Measurements from ENCODE around the gene APBB1IP.
"Not testable (repeated sequence)": the region's sequence is repeated elsewhere in the genome, so short reads cannot be mapped to it uniquely, and the experiment has no call there.

Gene APBB1IP, protein sequence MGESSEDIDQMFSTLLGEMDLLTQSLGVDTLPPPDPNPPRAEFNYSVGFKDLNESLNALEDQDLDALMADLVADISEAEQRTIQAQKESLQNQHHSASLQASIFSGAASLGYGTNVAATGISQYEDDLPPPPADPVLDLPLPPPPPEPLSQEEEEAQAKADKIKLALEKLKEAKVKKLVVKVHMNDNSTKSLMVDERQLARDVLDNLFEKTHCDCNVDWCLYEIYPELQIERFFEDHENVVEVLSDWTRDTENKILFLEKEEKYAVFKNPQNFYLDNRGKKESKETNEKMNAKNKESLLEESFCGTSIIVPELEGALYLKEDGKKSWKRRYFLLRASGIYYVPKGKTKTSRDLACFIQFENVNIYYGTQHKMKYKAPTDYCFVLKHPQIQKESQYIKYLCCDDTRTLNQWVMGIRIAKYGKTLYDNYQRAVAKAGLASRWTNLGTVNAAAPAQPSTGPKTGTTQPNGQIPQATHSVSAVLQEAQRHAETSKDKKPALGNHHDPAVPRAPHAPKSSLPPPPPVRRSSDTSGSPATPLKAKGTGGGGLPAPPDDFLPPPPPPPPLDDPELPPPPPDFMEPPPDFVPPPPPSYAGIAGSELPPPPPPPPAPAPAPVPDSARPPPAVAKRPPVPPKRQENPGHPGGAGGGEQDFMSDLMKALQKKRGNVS

DNA sequence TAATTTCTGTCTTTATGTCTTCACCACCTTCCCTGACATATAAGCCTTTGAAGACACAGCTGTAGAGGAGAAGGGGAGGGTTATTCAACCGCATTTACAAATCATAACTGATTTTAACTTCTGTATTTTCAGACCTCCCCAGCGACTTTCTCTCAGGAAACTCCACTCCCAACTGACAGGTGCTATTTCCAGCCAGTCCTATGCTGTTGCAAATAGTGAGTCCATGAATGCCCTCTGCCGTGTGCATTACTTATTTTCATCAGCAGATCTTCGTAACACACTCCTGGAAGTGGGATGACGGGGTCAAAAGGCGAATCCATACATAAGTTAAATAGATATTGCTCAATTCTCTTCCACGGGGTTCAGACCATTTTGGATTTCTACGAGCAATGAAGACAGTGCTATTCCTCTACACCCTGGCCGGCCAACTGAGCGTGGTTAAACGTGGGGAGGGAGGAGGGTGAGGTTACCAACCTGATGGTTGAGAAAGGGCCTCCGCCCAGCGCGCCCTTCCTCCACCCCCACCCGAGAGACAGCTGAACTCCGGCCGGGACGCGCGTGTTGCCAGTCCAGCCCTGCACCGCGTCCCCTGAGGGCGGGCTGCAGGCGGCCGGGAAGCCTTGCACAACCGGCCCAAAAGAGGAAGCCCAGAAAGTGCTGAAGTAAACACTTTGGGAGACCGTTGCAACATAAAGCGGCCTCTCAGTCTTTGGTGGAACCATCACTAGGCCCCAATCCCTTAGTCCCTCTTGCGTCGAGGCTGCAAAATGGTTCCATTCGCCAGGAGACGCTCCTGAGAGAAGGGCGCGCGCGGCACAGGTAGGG, at the start of gene APBB1IP:
TSS of gene APBB1IP (plus strand) at position 705 of the 825 bp plus-strand sequence. CDS start 53,986 bp downstream, outside the sequence.
- DNase-seq (ENCODE audit: low read depth in 2 of 2), result peak in 1 of 2 donors; percentile 15

DNA sequence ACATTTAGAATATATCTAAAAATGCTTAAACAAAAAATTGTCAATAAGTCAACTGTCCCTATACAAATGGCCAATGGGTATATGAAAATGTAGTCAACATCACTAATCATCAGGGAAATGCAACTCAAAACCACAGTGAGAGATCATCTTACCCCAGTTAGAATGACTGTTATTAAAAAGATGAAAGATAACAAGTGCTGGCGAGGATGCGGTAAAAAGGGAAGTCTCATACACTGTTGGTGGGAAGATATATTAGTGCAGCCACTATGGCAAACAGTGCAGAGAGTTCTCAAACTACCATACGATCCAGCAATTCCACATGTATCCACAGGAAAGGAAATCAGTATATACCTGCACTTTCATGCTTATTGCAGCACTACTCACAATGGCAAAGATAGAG, 48.6 kb upstream of the APBB1IP start:
- no peak for DNase-seq (ENCODE audit: low read depth in 2 of 2)

DNA sequence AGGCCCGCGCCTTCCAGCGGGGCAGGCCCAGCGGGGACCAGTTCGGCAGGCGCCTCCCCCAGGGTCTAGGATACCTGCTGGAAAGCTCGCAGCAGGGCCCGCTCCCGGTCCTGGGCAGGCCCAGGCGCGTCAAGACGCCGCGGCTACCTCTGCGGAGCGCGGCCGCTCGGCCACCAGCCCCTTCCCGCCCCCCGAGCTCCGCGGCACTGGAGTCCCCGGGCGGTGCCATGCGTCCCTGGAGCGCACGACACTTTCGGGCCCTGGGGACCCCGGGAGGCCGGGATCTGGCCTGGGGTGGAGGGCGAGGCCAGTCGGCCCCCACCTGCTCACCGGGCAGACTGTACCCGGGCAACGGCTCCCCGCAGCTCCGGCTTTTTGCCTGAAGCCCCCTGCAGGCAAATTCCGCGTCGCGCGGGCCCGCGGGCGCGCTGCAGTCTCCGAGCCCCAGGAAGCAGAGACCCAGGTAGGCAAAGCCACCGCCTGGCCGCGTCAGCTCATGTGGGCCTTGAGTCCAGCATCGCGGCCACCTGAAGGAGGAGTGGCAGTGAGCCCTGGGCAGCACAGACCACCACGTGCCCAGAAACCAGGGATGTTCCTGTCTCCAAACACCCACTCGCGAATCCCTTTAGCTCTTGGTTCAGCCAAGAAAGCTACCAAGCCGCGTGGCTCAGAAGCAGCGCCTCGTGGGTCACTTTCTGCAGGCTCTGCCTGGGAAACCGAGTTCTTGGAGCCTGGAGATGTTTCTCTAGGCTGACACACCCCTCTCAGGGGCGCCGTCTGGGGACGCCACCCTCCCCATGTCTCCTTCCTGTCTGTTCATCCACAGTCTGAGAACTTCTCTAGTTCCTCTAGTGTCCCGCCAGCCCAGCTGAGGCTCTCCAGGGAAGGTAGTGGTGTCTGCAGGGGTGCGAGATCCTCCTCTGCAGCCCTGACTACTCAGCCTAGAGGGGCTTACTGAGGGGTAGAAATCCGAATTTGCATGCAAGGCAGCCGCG, 46.1 kb upstream of the APBB1IP start:
- no peak for DNase-seq (ENCODE audit: low read depth in 2 of 2)

DNA sequence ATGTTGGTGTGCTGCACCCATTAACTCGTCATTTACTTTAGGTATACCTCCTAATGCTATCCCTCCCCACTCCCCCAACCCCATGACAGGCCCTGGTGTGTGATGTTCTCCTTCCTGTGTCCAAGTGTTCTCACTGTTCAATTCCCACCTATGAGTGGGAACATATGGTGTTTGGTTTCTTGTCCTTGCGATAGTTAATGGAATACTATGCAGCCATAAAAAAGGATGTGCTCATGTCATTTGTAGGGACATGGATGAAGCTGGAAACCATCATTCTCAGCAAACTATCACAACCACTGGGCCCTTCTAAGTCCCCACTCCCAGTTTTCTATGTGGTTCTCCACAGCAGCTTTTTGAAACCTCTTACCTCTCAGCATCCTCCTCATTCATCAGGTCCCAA, 39.8 kb upstream of the APBB1IP start:
- not testable (repeated sequence) for DNase-seq (ENCODE audit: low read depth in 2 of 2)

DNA sequence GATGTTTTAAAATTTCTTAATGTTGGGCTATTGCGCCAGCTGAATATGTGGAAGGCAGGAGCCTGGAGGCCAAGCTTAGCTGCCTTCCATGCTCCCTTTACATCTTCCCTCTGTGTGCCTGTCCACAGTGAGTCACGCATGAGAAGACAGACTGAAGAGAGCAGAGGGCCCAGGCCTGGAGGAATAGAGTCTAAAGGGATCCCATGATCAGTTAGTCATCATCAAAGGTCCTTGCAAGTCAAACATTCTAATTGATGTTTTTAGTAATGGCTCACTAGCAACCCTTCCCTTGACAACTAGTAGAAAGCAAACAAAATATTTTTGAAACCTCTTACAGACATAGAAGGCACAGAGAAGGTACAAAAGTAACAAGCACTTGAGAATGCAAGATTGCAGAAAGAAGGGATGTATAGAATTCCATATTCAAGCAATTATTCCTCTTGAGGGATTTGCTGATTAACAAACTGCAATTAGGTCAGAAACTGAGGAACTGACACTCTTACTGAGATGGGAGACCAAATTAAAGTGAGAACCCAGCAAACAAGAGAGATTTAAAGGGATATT, 30.7 kb upstream of the APBB1IP start:
- no peak for DNase-seq (ENCODE audit: low read depth in 2 of 2)

DNA sequence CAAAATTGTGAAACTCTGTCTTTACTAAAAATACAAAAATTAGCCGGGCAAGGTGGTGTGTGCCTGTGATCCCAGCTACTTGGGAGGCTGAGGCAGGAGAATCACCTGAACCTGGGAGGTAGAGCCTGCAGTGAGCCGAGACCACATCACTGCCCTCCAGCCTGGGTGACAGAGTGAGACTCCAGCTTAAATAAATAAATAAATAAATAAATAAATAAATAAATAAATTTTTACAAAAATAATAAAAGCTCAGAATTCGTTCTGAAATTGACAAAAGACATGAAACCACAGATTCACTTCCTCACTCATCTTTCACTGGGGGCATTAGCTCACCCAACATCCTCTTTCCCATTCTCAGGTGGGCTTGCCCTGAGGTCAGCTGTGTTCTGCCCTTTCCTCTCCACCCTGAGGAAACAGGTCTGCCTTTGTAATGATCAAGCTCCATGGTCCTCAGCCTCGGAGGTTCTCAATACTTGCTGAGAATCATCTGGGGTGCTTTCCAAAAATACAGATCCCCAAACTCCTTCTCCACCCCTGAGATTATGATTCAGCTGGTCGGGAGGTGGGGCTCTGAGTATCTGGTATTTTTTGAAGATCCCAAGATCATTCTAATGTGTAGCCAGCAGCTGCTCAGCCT, 29.2 kb upstream of the APBB1IP start:
- no peak for DNase-seq (ENCODE audit: low read depth in 2 of 2)

DNA sequence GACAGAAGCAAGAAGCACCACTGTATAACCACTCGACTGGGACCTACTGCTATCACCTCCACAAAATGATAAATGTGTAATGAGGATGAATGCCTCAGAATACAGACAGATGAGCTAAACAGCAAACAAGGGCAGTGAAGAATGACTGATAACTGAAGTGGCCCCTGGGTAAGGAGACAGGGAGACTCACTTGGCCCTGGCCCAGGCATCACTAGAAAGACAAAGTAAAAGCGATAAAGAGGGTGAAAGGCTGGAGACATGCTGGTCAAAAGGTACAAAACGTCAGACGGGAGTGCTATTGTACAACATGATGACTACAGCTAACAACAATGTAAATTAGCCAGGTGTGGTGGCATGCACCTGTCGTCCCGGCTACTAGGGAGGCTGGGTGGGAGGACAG, 27.8 kb upstream of the APBB1IP start:
- DNase-seq (ENCODE audit: low read depth in 2 of 2), result no peak

DNA sequence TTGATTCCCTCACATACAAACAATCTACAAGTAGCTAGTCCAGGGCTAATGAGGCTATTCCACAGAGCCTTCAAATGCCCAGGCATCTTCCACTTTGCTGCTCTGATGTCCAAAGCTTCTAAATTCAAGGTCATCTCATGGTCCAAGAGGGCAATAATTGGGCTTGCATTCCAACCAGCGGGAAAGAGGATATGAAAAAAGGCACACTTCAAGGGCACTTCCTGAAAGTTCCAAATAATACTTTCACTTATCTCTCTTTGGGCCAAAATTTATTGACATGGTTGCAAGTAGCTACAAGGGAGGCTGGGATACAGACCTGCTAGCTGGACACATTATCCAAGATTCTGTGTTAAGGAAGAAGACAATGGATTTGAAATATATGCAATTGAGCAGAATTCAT, 25.2 kb upstream of the APBB1IP start:
- DNase-seq (ENCODE audit: low read depth in 2 of 2), result no peak

DNA sequence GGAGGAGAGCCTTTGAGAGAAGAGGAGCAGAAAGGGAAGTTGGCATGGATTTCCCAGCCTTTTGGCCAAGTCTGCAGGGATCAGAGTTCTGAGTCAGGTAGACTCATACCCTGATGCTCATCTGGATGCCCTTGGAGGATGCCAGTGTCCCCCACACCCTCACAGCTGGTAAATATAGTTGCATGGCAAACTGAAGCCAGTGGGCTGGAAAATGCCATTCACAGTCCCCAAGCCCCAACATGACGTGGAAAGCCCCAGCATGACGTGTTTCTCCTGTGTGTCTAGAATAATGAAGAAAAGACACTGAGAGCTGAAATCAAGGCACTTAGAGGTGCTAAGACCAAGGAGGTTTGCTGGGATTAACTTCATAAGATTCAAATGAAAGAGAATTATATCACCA, 24.8 kb upstream of the APBB1IP start:
- no peak for DNase-seq (ENCODE audit: low read depth in 2 of 2)

DNA sequence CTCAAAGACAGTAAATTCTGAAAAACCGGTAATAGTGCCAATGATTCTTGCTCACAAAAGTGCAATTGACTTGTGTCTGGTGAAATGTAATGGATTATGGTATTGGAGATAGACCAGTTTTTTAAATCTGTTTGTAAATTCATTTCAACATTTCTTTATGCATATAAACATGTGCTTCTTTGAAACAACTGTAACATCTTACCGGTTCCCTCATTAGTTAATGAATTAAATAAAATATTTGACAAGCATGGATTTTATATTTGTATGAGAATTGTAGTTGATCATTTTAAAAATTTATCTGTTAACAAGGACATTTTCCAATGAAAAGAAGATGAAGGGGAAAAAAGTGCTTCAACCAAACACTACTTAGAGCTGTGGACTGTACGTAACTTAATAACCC, 21.0 kb upstream of the APBB1IP start:
- no peak for DNase-seq (ENCODE audit: low read depth in 2 of 2)

DNA sequence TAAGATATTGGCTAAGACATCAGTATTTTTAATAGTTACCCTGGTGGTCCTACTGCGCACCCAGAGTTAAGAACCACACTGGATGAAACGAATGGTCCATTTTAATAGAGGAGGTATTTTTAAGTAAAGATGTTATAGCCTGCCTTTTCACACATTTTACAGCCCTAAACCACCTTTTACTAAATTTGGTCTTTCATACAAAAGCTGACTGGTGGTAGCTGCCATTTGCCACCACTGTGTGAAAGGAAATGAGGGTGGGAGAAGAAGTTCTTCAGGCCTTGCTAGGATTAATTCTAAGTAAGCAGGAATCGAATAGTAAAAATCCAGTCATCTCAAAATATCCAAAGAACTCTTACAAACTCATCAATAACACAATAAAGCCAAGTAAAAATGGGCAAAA, 15.2 kb upstream of the APBB1IP start:
- no peak for DNase-seq (ENCODE audit: low read depth in 2 of 2)

DNA sequence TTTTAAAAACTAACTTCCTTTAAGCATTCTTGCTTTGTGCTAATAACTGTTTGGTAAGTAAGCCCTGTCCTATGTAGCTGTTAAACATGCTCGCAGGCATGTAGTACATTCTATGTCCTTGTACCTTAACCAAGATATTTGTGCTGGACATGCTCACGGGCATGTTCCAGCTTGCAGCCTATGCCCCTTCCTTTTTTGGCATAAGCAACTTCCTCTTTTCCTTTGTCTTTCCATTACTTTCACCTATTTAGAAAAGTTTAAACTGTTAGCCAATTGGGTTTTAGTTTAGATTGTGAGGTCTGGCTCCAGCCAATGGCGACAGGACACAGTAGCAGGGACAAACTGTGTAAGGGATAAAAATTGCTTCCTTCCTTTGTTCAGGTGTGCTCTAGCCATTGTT, 14.4 kb upstream of the APBB1IP start:
- no peak for DNase-seq (ENCODE audit: low read depth in 2 of 2)

DNA sequence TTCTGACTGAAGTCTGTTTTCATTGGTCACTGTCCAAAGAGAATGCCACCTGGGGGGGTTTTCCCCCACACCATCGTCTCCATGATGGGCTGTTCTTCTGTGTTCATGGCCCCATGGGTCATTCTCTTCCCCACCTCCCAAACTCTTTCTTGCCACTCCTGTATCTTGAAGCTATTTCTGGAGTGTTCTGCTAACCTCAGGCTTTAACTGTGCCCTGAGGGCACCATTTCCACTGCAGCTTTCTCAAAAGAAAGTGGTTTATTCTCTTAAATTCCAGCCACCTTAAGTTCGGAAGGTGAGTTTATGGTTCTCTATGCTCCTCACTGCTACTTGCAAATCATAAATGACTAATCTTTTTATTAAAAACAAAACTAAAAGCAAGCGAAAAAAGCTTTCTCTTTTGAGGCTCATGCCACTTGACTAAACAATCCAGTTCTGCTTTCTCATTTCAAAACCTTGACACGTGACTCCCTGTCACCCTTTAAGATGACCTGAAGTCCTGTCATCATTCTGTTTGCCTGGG, 7.4 kb upstream of the APBB1IP start:
- no peak for DNase-seq (ENCODE audit: low read depth in 2 of 2)

DNA sequence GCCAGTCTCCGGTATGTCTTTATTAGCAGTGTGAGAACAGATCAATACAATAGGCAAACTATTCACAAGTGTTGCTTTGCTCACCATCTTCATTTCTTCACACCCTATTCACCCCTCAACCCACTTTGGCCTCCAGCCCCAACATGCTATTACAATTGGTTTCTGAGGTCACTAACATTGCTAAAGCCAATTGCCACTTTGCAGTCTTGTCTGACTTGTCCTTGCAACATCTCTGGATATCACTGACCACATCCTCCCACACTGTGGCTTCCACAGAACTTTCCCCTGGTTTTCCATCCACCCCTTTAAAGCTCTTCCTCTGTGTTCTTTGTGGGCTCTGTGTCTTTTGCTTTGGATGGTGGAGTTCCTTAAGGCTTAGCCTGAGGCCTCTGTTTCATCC, 5.2 kb upstream of the APBB1IP start:
- DNase-seq (ENCODE audit: low read depth in 2 of 2), result no peak

DNA sequence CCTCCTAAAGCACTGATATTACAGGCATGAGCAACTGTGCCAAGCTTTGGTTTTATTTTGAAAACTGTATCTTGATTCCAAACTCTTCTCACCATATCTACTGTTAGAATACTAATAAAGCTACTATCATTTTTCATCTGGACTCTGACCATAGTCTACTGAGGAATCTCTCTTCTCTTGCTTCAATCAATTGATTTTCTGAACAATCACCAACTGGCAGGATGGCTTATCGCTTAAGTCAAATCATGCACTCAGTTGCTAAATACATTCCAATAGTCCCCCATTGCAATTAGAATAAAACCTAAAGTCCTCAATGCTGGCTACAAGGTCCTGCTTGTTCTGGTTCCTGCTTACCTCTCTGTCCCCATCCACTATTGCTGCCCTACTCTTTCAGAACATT, 2.3 kb upstream of the APBB1IP start:
- no peak for DNase-seq (ENCODE audit: low read depth in 2 of 2)

DNA sequence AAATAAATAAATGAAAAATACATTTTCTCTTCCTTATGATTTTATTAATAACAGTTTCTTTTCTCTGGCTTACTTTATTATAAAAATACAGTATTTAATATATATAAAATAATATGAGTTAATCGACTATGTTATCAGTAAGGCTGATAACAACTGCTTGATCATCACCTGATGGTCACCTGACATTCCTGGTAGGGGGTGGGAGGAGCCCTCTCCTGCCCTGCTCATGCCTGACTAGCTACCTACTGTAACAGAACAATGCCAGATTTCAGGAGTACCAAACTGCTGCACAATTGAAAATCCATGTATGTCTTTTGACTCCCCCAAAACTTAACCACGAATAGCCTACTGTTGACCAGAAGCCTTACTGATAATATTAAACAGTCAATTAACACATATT, 1.3 kb upstream of the APBB1IP start:
- no peak for DNase-seq (ENCODE audit: low read depth in 2 of 2)

DNA sequence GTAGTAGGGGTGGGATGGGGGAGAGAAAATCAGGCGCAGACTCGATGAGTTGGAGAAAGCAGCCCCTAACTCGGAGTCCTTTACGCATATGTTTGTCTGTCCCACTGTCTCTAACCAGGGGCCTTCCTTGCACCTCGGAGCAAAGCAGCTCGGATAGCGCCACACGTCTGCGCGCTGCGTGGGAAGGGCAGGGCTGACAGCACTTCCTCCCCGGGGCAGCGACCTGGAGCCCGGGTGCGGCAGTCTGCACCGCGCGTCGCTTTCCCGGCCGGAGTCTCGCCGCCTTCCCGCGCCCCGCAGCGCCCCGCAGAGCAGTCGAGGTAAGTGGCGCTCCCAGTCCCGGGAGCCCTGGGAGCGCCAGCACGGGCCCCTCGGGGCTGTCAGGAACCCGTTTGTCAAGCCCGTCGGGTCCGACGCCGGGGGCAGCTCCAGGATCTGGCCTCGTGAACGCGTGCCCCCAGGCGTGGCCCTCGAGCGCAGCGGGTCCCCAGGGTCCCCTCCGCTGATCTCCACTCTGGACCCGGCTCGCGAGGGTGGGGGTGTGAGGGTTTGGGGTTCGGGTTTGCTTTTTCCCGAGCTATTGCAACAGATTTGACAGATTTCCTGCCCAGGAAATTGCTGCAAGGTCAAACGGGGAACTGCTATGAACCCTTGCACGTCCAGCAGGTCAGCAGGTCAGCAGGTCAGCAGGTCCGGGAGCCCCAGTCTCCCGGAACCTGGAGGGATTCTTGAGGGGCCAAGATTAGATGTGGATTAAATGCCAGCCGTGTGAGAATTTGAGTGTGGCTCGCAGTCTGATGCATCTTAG, 597 bp downstream of the APBB1IP start:
- peak; percentile 47 to 49 for DNase-seq (ENCODE audit: low read depth in 2 of 2)

DNA sequence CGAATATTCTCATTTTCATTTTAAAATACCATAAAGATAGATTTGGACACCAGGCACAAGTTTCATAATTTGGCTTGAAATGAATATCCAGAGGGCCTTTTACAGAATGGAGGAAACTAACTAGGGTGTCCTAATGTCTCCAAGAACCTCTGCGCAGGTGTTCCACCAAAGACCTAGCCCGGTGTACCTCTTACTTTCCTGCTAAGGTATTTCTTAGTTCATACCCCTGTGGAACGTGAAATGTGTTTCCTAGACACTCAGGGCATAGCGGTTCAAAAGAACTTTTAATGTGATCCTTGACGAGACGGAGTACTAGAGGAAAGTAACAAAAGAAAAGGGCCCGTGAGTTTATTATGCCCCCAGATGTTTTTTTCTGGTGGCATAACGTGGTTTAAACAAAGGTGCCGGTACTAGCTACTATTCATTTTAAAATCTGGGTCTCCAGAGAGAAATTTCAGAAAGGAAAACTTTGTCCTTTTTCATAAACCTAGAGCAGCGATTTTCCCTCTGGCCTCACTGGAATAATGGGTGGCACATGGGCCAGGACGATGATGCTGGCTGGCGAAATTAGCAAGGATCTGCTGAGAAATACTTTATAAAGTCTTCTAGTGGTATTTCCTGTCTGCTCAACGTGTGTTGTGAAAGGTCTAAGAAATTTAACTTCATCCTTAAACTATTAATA, 1.4 kb downstream of the APBB1IP start:
- DNase-seq (ENCODE audit: low read depth in 2 of 2), result no peak

DNA sequence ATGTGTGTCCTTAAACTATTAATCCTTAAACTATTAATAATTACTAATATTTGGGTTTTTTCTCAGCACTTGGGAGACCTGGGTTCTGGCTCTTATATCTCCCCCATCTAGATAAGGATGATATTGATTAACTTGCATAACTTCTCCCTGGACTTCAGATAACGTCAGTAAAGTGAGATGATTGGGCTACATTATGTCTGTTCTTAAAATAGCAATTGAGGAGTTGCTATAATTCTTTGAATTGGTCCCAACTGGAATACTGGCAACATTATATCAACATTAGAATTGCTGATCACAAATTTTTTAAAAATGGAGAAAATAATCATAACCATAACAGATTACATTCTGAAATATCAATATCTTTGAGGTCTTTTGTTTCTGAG, 1.9 kb downstream of the APBB1IP start:
- no peak for DNase-seq (ENCODE audit: low read depth in 2 of 2)

All from stimulated activated CD8-positive, alpha-beta memory T cell treated with anti-CD3 and anti-CD28 coated beads, Interleukin-2, amount 100 ng/mL, for 1 hour (primary cell).